Endothelial cell (in vitro differentiated cells): ENCODE results near the gene CUX1. TPM values are rescaled to one million over a fixed set of nuclear protein-coding genes. Genes with fewer than 3 reads are reported as not detected.
"Not testable (repeated sequence)": the region's sequence is repeated elsewhere in the genome, so short reads cannot be mapped to it uniquely, and the experiment has no call there.

ENCODE experiments used
- DNase-seq: peaks from one replicate; pipeline ENCODE4 v3.0.0; 2021; ENCODE audit warnings: low spot score
- H3K27ac Mint-ChIP-seq: one replicate; pipeline ENCODE4 v1.8.0; 2021; ENCODE audit warnings: mixed read lengths, inconsistent platforms; ENCODE audit not compliant: unreplicated experiment
- H3K27me3 Mint-ChIP-seq: one replicate; pipeline ENCODE4 v1.8.0; 2021; ENCODE audit warnings: mild to moderate bottlenecking, moderate library complexity, mixed read lengths, inconsistent platforms; ENCODE audit not compliant: unreplicated experiment
- H3K36me3 Mint-ChIP-seq: one replicate; pipeline ENCODE4 v1.8.0; 2021; ENCODE audit warnings: mild to moderate bottlenecking, low read depth, mixed read lengths, inconsistent platforms; ENCODE audit not compliant: unreplicated experiment
- H3K4me1 Mint-ChIP-seq: one replicate; pipeline ENCODE4 v1.8.0; 2021; ENCODE audit warnings: mild to moderate bottlenecking, mixed read lengths, inconsistent platforms; ENCODE audit not compliant: unreplicated experiment
- H3K4me3 Mint-ChIP-seq: one replicate; pipeline ENCODE4 v1.8.0; 2021; ENCODE audit warnings: mild to moderate bottlenecking, mixed read lengths, inconsistent platforms; ENCODE audit not compliant: unreplicated experiment
- H3K9me3 Mint-ChIP-seq: one replicate; pipeline ENCODE4 v1.8.0; 2021; ENCODE audit warnings: mixed read lengths, inconsistent platforms; ENCODE audit not compliant: unreplicated experiment
- CTCF ChIP-seq: fragments of 200-600 bp; sonication (generic); IDR thresholded peaks from one replicate; pipeline ENCODE4 v1.5.0; 2021; ENCODE audit warnings: antibody characterized with exemption; ENCODE audit not compliant: unreplicated experiment
- total RNA-seq: library from RNA; stranded (reverse); fragmentation: NEBNext Ultra II Directional; extraction: Animal tissue kit (Norgen Biotek cat#: 25700); gene quantifications from one replicate; pipeline ENCODE4 v1.2.1, GENCODE V29; 2021; ENCODE audit not compliant: unreplicated experiment

The CUX1 gene
- total RNA-seq, 1 donor from 2014 or later = 43.7 TPM

- H3K36me3 Mint-ChIP-seq = peaks cover under 1% of the 10 kb centered on the region
- no peaks in the 10 kb centered on the region for H3K9me3 Mint-ChIP-seq
- no peaks in the 10 kb centered on the region for H3K4me1 Mint-ChIP-seq
- peaks cover 3% of the 10 kb centered on the region for H3K27me3 Mint-ChIP-seq
- H3K4me3 Mint-ChIP-seq = no peak overlapping the region
- TF ChIP-seq CTCF = no peak
- DNase-seq = no peak
- H3K27ac Mint-ChIP-seq = no peak overlapping the region
Measured at GRCh38 chr7:102222445-102222844, 405.0 kb downstream of the CUX1 start.

DNA sequence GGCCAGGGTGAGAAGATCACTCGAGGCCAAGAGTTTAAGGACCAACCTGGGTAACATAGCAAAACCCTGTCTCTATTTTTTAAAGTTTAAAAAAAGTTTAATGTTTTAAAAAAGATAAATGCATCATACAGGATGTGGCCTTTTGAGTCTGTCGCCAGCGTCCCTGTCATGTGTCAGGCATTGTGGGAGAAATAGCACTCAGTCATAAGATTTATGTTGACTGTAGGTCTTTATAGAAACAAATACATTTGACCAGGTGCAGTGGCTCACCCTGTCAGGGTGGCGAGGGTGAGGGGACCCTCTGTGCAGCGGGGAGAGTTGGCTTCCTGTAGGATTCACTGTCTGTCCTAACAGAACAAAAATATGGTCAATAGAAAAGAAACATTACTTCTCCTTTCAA, 405.8 kb downstream of the CUX1 start:
- no peaks in the 10 kb centered on the region for H3K4me1 Mint-ChIP-seq
- H3K9me3 Mint-ChIP-seq = no peaks in the 10 kb centered on the region
- no peak for TF ChIP-seq CTCF
- H3K4me3 Mint-ChIP-seq = no peak overlapping the region
- no peak for DNase-seq
- no peaks in the 10 kb centered on the region for H3K27me3 Mint-ChIP-seq
- H3K36me3 Mint-ChIP-seq = no peaks in the 10 kb centered on the region
- H3K27ac Mint-ChIP-seq = no peak overlapping the region

DNA sequence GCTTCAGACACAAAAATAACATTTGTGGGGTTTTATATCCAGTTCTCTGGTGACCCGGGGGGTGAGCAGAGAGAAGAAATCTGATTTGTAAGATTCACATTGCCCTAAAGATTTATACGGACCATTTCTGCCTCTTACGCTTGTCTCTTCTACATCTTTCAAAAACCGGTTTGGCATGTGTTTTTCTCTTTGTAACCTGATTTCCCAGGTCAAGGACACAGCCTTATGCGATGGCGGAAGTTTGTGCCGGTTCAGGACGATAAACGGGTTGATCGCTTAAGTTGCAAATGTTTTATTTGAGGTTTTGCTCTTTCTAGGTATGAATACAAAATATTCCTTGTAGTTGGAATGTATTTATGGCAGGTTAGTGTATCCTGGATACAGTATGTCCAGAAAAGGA, 407.6 kb downstream of the CUX1 start:
- no peak for TF ChIP-seq CTCF
- DNase-seq = no peak
- no peak overlapping the region for H3K4me3 Mint-ChIP-seq
- no peaks in the 10 kb centered on the region for H3K4me1 Mint-ChIP-seq
- no peak overlapping the region for H3K27ac Mint-ChIP-seq
- H3K36me3 Mint-ChIP-seq = no peaks in the 10 kb centered on the region
- no peaks in the 10 kb centered on the region for H3K9me3 Mint-ChIP-seq
- H3K27me3 Mint-ChIP-seq = no peaks in the 10 kb centered on the region

GRCh38 chr7:102227371-102227770, 409.9 kb downstream of the CUX1 start:
- Mint-ChIP-seq H3K36me3 (no peaks in the 10 kb centered on the region), H3K4me1 (no peaks in the 10 kb centered on the region), H3K4me3 (no peak overlapping the region), H3K9me3 (no peaks in the 10 kb centered on the region), H3K27me3 (no peaks in the 10 kb centered on the region), H3K27ac (no peak overlapping the region)
- TF ChIP-seq CTCF = no peak
- no peak for DNase-seq

DNA sequence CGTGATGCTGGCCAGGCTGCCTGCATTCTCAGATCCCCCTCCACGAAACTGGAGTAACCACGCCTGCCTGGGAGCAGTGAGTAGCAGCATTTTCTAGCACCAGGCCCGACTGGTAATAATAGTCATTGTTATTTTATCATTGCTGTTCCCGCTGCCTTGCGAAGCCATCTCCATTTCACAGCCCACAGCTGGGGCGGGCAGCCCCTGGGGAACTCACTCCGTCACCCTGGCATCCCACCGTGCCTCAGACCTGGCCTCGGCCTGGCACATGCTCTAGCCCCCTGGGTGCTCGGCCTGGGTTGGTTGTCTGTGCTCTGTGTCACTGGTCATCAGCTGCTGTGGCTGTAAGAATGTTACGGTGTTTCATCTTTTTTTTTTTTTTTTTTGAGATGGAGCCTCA, 411.5 kb downstream of the CUX1 start:
- H3K36me3 Mint-ChIP-seq = peaks cover 2% of the 10 kb centered on the region
- H3K27ac Mint-ChIP-seq = no peak overlapping the region
- no peaks in the 10 kb centered on the region for H3K9me3 Mint-ChIP-seq
- H3K4me3 Mint-ChIP-seq = no peak overlapping the region
- TF ChIP-seq CTCF = no peak
- H3K27me3 Mint-ChIP-seq = no peaks in the 10 kb centered on the region
- DNase-seq = no peak
- H3K4me1 Mint-ChIP-seq = no peaks in the 10 kb centered on the region

DNA sequence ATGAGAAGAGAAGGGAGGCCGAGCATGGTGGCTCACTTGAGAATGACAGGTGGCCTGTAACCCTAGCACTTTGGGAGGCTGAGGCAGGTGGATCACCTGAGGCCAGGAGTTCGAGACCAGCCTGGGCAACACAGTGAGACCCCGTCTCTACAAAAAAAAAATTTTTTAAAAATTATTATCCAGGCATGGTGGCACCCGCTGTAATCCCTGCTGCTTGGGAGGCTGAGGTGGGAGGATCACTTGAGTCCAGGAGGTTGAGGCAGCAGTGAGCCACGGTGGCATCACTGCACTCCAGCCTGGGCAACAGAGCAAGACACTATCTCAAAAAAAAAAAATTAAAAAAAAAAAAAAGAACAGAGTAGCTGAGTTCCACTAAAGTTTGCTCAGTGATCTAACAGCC, 412.7 kb downstream of the CUX1 start:
- not testable (repeated sequence) for H3K9me3 Mint-ChIP-seq

More for the DNA sequence above, 412.7 kb downstream of the CUX1 start:
- not testable (repeated sequence) for DNase-seq, H3K27ac Mint-ChIP-seq, H3K27me3 Mint-ChIP-seq, H3K4me1 Mint-ChIP-seq, H3K4me3 Mint-ChIP-seq
- H3K36me3 Mint-ChIP-seq = peaks cover 10% of the 10 kb centered on the region
